GM10248 (cell line): ENCODE results near the gene ZNF524.

Source experiments
- CTCF ChIA-PET: fragments of 300-600 bp; sonication (Branson Sonifier 250); formaldehyde crosslinking; extraction: SDS; loops from one replicate; lab custom pipeline; 2021; ENCODE audit warnings: antibody characterized with exemption; lab: Yijun Ruan, JAX
- POLR2A ChIA-PET: fragments of 350-650 bp; sonication (Branson Sonifier 250); formaldehyde crosslinking; extraction: SDS; loops from one replicate; lab custom pipeline; 2020; ENCODE audit warnings: antibody characterized with exemption; lab: Yijun Ruan, JAX
- DNase-seq: peaks from one replicate; pipeline ENCODE4 v3.0.0; 2012; ENCODE audit errors: extremely low spot score
- TF ChIP-seq, protein P1 (sequence below): IDR thresholded peaks from 2 replicates; pipeline ENCODE4 v1.5.1; 2012; ENCODE audit warnings: mild to moderate bottlenecking, low read depth; ENCODE audit errors: extremely low read depth, missing control alignments, control extremely low read depth

ZNF524 gene, protein sequence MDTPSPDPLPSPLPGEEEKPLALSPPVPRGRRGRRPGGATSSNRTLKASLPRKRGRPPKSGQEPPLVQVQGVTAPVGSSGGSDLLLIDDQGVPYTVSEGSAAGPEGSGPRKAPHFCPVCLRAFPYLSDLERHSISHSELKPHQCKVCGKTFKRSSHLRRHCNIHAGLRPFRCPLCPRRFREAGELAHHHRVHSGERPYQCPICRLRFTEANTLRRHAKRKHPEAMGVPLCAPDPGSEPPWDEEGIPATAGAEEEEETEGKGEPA

DNA sequence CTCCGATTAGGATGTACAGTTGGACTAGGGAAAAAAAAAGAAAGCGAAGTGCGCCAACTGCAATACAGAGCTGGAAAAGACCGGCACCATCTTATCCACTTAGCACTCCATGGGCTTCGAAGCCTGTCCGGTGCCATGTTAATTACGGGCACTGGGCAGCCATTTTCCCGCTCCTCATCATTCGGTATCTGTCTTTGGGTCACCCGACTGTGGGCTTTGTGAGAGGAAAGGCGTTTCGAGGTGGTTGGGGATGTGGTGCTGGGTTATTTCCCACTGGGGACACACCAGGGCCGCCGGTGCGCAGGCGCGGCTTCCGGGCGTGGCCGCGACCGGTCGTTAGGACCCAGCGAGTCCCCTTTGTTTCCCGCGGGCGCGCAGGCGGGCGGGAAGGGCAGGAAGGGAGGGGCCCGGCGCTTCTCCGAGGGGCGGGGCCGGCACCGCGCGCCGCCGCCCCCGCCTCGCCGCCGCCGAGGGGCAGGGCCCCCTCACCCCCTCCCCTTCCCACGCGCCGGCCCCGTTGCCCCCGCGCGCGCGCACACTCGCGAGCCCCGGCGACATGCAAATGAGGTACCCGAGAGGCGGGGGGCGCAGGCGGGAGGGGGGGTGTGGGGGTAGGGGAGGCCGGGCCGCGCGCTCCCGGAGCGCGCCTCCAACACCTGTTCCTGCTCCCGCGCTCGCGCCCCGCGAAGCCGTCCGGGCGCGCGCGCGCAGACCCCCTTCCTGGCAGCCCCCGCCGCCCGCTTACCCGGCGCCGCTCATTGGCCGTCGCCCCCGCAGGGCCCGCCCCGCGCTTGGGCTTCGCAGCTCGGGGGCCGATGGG lies at the start of gene ZNF524:
TSS of gene ZNF524 (plus strand) at position 447 of the 820 bp plus-strand sequence. CDS start 1,825 bp downstream, outside the sequence.
- TF ChIP-seq, protein P1, sequence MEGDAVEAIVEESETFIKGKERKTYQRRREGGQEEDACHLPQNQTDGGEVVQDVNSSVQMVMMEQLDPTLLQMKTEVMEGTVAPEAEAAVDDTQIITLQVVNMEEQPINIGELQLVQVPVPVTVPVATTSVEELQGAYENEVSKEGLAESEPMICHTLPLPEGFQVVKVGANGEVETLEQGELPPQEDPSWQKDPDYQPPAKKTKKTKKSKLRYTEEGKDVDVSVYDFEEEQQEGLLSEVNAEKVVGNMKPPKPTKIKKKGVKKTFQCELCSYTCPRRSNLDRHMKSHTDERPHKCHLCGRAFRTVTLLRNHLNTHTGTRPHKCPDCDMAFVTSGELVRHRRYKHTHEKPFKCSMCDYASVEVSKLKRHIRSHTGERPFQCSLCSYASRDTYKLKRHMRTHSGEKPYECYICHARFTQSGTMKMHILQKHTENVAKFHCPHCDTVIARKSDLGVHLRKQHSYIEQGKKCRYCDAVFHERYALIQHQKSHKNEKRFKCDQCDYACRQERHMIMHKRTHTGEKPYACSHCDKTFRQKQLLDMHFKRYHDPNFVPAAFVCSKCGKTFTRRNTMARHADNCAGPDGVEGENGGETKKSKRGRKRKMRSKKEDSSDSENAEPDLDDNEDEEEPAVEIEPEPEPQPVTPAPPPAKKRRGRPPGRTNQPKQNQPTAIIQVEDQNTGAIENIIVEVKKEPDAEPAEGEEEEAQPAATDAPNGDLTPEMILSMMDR, result no peak
- POLR2A ChIA-PET, result interaction anchor here (0.6 to 1.0 kb wide), 4 partner anchors 20 to 1411 kb away, joined by 3 read pairs; partner anchors contain the start of genes MBOAT7 and U2AF2
- CTCF ChIA-PET, result interaction anchor here (1.2 to 2.4 kb wide), 4 partner anchors 15 to 96 kb away, joined by 3 to 9 read pairs (median 6); no protein-coding TSS in a partner anchor

DNA sequence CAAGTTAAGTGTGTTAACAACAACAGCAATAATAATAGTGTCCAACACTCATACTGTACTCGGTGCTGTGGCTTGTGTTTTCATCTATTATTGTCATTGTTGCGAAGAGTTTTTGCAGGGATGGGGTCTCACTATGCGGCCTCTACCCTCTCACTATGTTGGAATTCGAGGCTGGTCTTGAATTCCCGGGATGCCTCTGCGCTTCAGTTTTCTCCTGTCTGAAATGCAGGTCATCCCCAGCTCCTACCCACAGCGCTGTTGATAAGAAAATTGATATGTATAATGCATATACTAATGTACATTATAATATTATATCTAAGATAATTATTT lies 49.8 kb upstream of the ZNF524 start:
- TF ChIP-seq, protein P1, result no peak
- POLR2A ChIA-PET, result no interaction called here
- DNase-seq, result no peak
- CTCF ChIA-PET, result interaction anchor here (1.0 to 1.2 kb wide), 2 partner anchors 8 to 83 kb away, joined by 3 read pairs; no protein-coding TSS in a partner anchor

More for the DNA sequence above, at the start of gene ZNF524:
- peak; percentile 87 for DNase-seq

DNA sequence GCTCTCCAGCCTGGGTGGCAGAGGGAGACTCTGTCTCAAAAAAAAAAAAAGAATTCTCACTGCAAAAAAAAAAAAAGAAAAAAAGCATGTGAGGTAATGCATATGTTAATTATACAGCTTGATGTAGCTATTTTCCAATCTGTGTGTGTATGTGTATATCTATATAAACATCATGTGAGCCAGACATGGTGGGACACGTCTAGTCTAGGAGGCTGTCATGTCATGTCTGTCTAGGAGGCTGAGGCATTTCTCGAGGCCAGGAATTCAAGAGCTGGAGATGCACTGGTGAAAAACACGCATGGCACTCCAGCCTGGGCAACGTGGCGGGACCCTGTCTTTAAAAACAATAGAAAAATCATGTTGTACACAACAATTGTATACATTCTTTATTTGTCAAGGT lies 47.9 kb upstream of the ZNF524 start:
- ChIA-PET CTCF (interaction anchor here (1.1 to 1.6 kb wide), 2 partner anchors 20 to 49 kb away, joined by 3 to 4 read pairs; no protein-coding TSS in a partner anchor), POLR2A (no interaction called here)
- TF ChIP-seq, protein P1, result no peak
- DNase-seq, result no peak

DNA sequence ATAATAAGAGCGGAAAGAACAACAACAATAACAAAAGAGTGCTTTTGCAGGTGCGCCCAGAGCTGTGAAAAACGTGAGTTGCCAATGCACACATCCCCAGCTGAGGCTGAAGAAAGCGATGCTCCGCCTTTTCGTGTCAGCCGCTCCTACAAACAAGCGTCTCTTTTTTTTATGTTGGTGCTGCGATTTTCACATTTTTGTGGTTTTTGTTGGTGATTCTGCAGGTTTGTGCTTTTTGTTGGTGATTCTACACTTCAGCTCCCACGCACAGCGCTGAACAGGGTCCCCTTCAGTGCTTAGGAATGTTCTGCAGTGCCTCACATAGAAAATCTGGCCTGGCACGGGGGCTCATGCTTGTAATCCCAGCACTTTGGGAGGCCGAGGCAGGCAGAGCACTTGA lies 47.5 kb upstream of the ZNF524 start:
- ChIA-PET POLR2A (no interaction called here), CTCF (interaction anchor here (1.1 to 1.6 kb wide), 2 partner anchors 20 to 49 kb away, joined by 3 to 4 read pairs; no protein-coding TSS in a partner anchor)
- TF ChIP-seq, protein P1, result no peak
- no peak for DNase-seq

DNA sequence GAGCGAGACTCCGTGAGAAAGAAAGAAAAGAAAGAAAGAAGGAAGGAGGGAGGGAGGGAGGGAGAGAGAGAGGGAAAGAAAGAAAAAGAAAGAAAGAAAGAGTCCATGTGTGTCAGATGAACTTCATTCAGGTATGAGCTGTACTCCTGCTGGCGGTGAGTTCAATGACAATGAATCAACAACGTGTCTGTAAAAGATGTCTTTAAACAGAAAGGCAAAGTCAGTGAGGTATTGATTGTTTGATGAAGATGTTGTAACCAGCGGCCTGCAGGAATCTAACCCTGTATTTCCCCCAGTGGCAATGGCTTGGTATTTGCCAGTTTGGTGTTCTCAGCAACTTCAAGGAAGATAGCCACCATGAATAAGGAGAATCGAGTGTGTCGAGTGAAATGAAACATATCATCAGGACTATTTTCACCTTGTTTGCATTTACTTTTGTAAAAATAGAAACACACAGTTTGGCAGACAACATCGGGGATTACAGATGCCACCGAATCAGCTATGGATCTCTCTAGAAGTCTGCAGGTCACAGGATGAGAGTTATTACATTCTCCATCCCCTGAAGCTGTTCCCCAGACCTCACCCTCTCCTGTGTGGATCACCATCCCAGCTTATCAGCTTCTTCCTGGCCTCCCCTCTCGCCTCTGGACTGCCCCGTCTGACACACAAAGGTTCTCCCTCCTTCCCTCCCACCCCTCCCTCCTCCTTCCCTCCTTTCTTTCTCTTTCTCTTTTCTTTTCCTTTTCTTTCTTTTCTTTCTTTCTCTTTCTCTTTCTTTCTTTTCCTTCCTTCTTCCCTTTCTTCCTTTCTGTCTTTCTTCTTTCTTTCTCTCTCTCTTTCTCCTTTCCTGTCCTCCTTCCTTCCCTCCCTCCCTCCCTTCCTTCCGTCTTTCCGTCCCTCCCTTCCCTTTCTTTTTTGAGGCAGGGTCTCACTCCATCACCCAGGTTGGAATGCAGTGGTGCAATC lies 46.6 kb upstream of the ZNF524 start:
- no peak for DNase-seq
- ChIA-PET CTCF (interaction anchor here (0.7 to 1.6 kb wide), 2 partner anchors 19 to 53 kb away, joined by 3 to 4 read pairs; no protein-coding TSS in a partner anchor), POLR2A (no interaction called here)
- TF ChIP-seq, protein P1, result no peak
